OCI-LY7 (cell line): Measurements from ENCODE around the gene PLCB1. TPM values are rescaled to one million over a fixed set of nuclear protein-coding genes. Genes with fewer than 3 reads are reported as not detected.

Experiments used
- BruUV-seq: library from RNA; stranded (reverse); fragments of 400-500 nt; replicated peaks from 2 replicates; lab custom pipeline; 2021; lab: Mats Ljungman, UMichigan
- CTCF ChIA-PET: fragments of 300-600 bp; sonication (Branson Sonifier 250); formaldehyde crosslinking; loops from one replicate; lab custom pipeline; 2022; ENCODE audit warnings: antibody characterized with exemption; ENCODE audit not compliant: unreplicated experiment; lab: Charles Lee
- POLR2A ChIA-PET: fragments of 300-600 bp; sonication (Branson Sonifier 250); formaldehyde crosslinking; loops from one replicate; lab custom pipeline; 2022; ENCODE audit warnings: antibody characterized with exemption; lab: Charles Lee
- DNase-seq: peaks from one replicate; pipeline ENCODE4 v3.0.0-alpha.2; 2015; ENCODE audit warnings: low spot score
- H2AFZ ChIP-seq: fragments of 200-600 bp; sonication (generic), shearing (Covaris generic); 2 replicates; pipeline ENCODE4 v1.6.1; 2014; ENCODE audit warnings: mild to moderate bottlenecking, antibody characterized with exemption, low read length, moderate library complexity
- H3K27ac ChIP-seq: fragments of 200-600 bp; sonication (generic); 2 replicates; pipeline ENCODE4 v1.5.1; 2014; ENCODE audit warnings: mixed run types, low read depth, mild to moderate bottlenecking, moderate library complexity, low read length, inconsistent platforms; ENCODE audit not compliant: poor library complexity, severe bottlenecking
- H3K36me3 ChIP-seq: fragments of 200-600 bp; sonication (generic); 2 replicates; pipeline ENCODE4 v1.6.1; 2014; ENCODE audit warnings: mild to moderate bottlenecking, antibody characterized with exemption, low read length, moderate library complexity, mixed read lengths; ENCODE audit not compliant: insufficient read depth
- H3K4me1 ChIP-seq: fragments of 200-600 bp; sonication (generic); 2 replicates; pipeline ENCODE4 v1.5.1; 2014; ENCODE audit warnings: mild to moderate bottlenecking, low read length; ENCODE audit not compliant: insufficient read depth, poor library complexity, severe bottlenecking
- H3K4me2 ChIP-seq: fragments of 200-600 bp; sonication (generic); 2 replicates; pipeline ENCODE4 v1.6.1; 2014; ENCODE audit warnings: mild to moderate bottlenecking, low read length
- H3K4me3 ChIP-seq: fragments of 200-600 bp; sonication (generic); 2 replicates; pipeline ENCODE4 v1.5.1; 2014; ENCODE audit warnings: mild to moderate bottlenecking, low read depth, low read length; ENCODE audit not compliant: poor library complexity, severe bottlenecking
- H3K79me2 ChIP-seq: fragments of 200-600 bp; sonication (generic); 2 replicates; pipeline ENCODE4 v1.6.1; 2016; ENCODE audit warnings: low read depth, mild to moderate bottlenecking, low read length, moderate library complexity, mixed read lengths; ENCODE audit not compliant: insufficient read depth
- H3K9me2 ChIP-seq: fragments of 200-600 bp; sonication (generic); 2 replicates; pipeline ENCODE4 v1.6.1; 2016; ENCODE audit warnings: mild to moderate bottlenecking, low read length, mixed read lengths; ENCODE audit not compliant: insufficient read depth
- H3K9me3 ChIP-seq: fragments of 200-600 bp; sonication (generic); 2 replicates; pipeline ENCODE4 v1.6.1; 2014; ENCODE audit warnings: mild to moderate bottlenecking, mixed run types, low read length, mixed read lengths
- H4K20me1 ChIP-seq: fragments of 200-600 bp; sonication (generic); 2 replicates; pipeline ENCODE4 v1.6.1; 2014; ENCODE audit warnings: mild to moderate bottlenecking, antibody characterized with exemption, low read length, moderate library complexity, mixed read lengths; ENCODE audit not compliant: insufficient read depth
- EZH2phosphoT487 ChIP-seq: fragments of 200-600 bp; sonication (generic); IDR thresholded peaks from 2 replicates; pipeline ENCODE4 v1.6.1; 2018; ENCODE audit warnings: low read depth, borderline replicate concordance, mild to moderate bottlenecking, mixed run types, antibody characterized with exemption, low read length, moderate library complexity, mixed read lengths
- intact Hi-C: fragments of 100-400 bp; cut with micrococcal nuclease; formaldehyde crosslinking; loops from one replicate; pipeline ENCODE4 v1.10.0; 2022; ENCODE audit not compliant: unreplicated experiment
- total RNA-seq, 2 experiments: library from RNA; depleted of rRNA in 1 of 2; stranded (reverse); fragments of >200 nt in 1 of 2; shearing (Covaris generic) in 1 of 2; gene quantifications; 2 replicates each; pipeline ENCODE4 v1.2.3, GENCODE V29; 2014 to 2022
- TF ChIP-seq, protein P1 (sequence below): fragments of 200-600 bp; sonication (generic); conservative IDR thresholded peaks from 2 replicates; pipeline ENCODE4 v1.5.1; 2014; ENCODE audit warnings: mild to moderate bottlenecking, antibody characterized with exemption, low read length, moderate library complexity, mixed read lengths

PLCB1 gene
- total RNA-seq, 2 experiments from 2014 or later = 14.6 to 30.5 TPM

DNA sequence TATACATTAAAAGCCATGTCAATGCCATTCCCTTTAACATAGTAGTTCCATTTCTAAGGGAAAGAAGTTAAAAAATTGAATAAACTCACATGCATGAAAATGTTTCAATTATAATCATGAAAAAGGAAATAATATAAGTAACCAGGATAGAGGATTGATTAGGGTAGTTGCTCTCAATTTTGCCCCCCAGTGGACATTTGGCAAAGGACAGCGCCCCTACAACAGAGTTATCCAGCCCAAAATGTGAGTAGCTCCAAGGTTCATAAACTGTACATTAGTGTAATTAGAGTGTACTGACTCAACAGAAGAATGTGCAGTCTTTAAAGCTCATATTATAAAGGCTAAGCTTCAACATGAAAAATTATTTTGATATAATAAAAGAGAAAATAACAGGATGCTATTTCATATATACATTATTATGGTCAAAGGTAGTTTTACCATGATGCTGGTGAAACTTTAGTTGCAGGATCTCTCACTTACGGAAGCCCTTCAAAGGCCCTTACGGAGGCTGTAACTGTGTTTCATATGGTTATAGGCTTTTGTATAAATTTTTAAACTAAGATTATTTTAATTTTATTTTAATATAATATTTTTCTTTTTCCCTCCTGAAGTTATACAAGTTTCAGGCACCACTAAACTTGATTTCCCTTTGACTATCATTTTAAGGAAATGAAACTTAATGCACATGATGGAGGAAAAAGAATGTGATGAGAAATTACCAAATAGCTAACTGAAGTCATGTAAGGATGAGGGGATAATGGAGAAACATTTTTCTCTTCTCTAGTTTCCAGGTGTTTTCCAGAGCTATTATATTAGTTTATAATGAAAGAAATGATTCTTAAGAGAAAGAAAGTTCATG lies 403.6 kb downstream of the PLCB1 start:
- Histone ChIP-seq H2AFZ (peak overlapping the region; percentile 31; the same call in 1 of the 2 replicates), H3K27ac (peak overlapping the region; percentile 93), H3K79me2 (peaks cover 27% of the 10 kb centered on the region; the same call in 1 of the 2 replicates), H3K4me1 (peaks cover 89% of the 10 kb centered on the region), H3K4me3 (peak overlapping the region; percentile 72), H3K9me3 (peaks cover 6% of the 10 kb centered on the region; the same call in 1 of the 2 replicates), H3K4me2 (peak overlapping the region; percentile 83), H3K36me3 (peaks cover 14% of the 10 kb centered on the region), H3K9me2 (no peaks in the 10 kb centered on the region), H4K20me1 (no peaks in the 10 kb centered on the region)
- ChIA-PET CTCF (interaction anchor here (0.5 kb wide), 1 partner anchor 149 kb away, joined by 3 read pairs; no protein-coding TSS in a partner anchor), POLR2A (interaction anchor here (0.6 to 3.0 kb wide), 15 partner anchors 9 to 765 kb away, joined by 3 to 16 read pairs (median 3); no protein-coding TSS in a partner anchor)
- DNase-seq = peak; percentile 69
- no TSS peak for BruUV-seq
- TF ChIP-seq EZH2phosphoT487 = no peak
- TF ChIP-seq, protein P1, sequence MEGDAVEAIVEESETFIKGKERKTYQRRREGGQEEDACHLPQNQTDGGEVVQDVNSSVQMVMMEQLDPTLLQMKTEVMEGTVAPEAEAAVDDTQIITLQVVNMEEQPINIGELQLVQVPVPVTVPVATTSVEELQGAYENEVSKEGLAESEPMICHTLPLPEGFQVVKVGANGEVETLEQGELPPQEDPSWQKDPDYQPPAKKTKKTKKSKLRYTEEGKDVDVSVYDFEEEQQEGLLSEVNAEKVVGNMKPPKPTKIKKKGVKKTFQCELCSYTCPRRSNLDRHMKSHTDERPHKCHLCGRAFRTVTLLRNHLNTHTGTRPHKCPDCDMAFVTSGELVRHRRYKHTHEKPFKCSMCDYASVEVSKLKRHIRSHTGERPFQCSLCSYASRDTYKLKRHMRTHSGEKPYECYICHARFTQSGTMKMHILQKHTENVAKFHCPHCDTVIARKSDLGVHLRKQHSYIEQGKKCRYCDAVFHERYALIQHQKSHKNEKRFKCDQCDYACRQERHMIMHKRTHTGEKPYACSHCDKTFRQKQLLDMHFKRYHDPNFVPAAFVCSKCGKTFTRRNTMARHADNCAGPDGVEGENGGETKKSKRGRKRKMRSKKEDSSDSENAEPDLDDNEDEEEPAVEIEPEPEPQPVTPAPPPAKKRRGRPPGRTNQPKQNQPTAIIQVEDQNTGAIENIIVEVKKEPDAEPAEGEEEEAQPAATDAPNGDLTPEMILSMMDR = peak; percentile 95
- intact Hi-C loops = loop anchor here (2.0 to 10.0 kb wide), 6 partner anchors 113 to 771 kb away; partner anchors contain the start of gene PLCB1

- intact Hi-C loops = loop anchor here (2.0 to 10.0 kb wide), 6 partner anchors 114 to 771 kb away; partner anchors contain the start of gene PLCB1
- Histone ChIP-seq H4K20me1 (no peaks in the 10 kb centered on the region), H3K27ac (peak overlapping the region; percentile 93), H3K4me3 (peak overlapping the region; percentile 72), H3K4me2 (peak overlapping the region; percentile 83), H3K9me3 (peaks cover 6% of the 10 kb centered on the region; the same call in 1 of the 2 replicates), H3K36me3 (peaks cover 14% of the 10 kb centered on the region), H3K4me1 (peaks cover 89% of the 10 kb centered on the region), H3K79me2 (peaks cover 22% of the 10 kb centered on the region; the same call in 1 of the 2 replicates), H3K9me2 (no peaks in the 10 kb centered on the region), H2AFZ (peak overlapping the region; percentile 31; the same call in 1 of the 2 replicates)
- TF ChIP-seq, protein P1 = no peak
- TF ChIP-seq EZH2phosphoT487 = no peak
- no TSS peak for BruUV-seq
- ChIA-PET POLR2A (interaction anchor here (0.5 to 3.0 kb wide), 10 partner anchors 10 to 168 kb away, joined by 3 to 16 read pairs (median 4); no protein-coding TSS in a partner anchor), CTCF (no interaction called here)
- DNase-seq = peak; percentile 63
Measured at GRCh38 chr20:8536262-8536618, 404.2 kb downstream of the PLCB1 start.
